HepG2 (cell line): ENCODE measurements around the gene CCDC174. TPM values are rescaled to one million over a fixed set of nuclear protein-coding genes. Genes with fewer than 3 reads are reported as not detected.

Source experiments
- CBFB ChIP-seq: sonication (generic); formaldehyde crosslinking; IDR thresholded peaks from 2 replicates; pipeline ENCODE4 v1.4.0; 2020; ENCODE audit warnings: missing genetic modification reagents
- FOXK2 ChIP-seq: fragments of 450-650 bp; IDR thresholded peaks from 2 replicates; pipeline ENCODE4 v1.6.1; 2016
- HDAC6 ChIP-seq: fragments of 200-600 bp; sonication (generic); IDR thresholded peaks from 2 replicates; pipeline ENCODE4 v1.7.0; 2017; ENCODE audit warnings: mild to moderate bottlenecking, antibody characterized with exemption, low read length, low read depth
- NFYB ChIP-seq: sonication (generic); formaldehyde crosslinking; IDR thresholded peaks from 2 replicates; pipeline ENCODE4 v1.4.0; 2020; ENCODE audit warnings: missing genetic modification reagents
- RBFOX2 ChIP-seq: fragments of 200-400 bp; formaldehyde crosslinking; IDR thresholded peaks from 2 replicates; pipeline ENCODE4 v1.6.1; 2017; ENCODE audit warnings: low read depth, mild to moderate bottlenecking, low read length
- ZNF33A ChIP-seq: sonication (generic); formaldehyde crosslinking; IDR thresholded peaks from 2 replicates; pipeline ENCODE4 v1.5.1; 2020; ENCODE audit warnings: missing genetic modification reagents, mild to moderate bottlenecking, moderate library complexity, borderline replicate concordance
- ZNF496 ChIP-seq: sonication (generic); formaldehyde crosslinking; IDR thresholded peaks from 2 replicates; pipeline ENCODE4 v1.8.1; 2023; ENCODE audit warnings: mild to moderate bottlenecking, moderate library complexity, missing genetic modification reagents; ENCODE audit not compliant: insufficient replicate concordance
- ZNF605 ChIP-seq: sonication (generic); formaldehyde crosslinking; IDR thresholded peaks from 2 replicates; pipeline ENCODE4 v1.8.0; 2022; ENCODE audit warnings: mild to moderate bottlenecking, missing genetic modification reagents
- ZNF75D ChIP-seq: sonication (generic); formaldehyde crosslinking; IDR thresholded peaks from 2 replicates; pipeline ENCODE4 v1.8.1; 2023; ENCODE audit warnings: missing genetic modification reagents, mild to moderate bottlenecking, borderline replicate concordance
- polyA plus RNA-seq, 8 experiments: library from polyadenylated mRNA; depleted of rRNA in 3 of 8; stranded (reverse) in 7 of 8; unstranded in 1 of 8; fragments of >200 nt; fragmentation: Illumina TruSeq in 4 of 8; extraction: Trizol in 4 of 8; gene quantifications; 2 replicates each; pipeline versions ENCODE4 v1.2.1 to v1.2.3, GENCODE V29; 2011 to 2016; ENCODE audit warnings: low read depth in 4 of 8, missing spikeins in 1 of 8, mixed read lengths in 1 of 8; ENCODE audit not compliant: insufficient read depth in 1 of 8
- total RNA-seq, 5 experiments: library from RNA; depleted of rRNA; stranded (reverse); fragments of >200 nt; fragmentation: Illumina TruSeq; extraction: Trizol; gene quantifications; 2 replicates each; pipeline ENCODE4 v1.2.3, GENCODE V29; 2016; ENCODE audit warnings: low read depth in 1 of 5
- TF ChIP-seq, protein P1 (sequence below): IDR thresholded peaks from 2 replicates; pipeline ENCODE4 v1.6.1; 2016; ENCODE audit warnings: missing compliant biosample characterization, missing genetic modification reagents, borderline replicate concordance
- TF ChIP-seq, protein P2 (sequence below): sonication (generic); formaldehyde crosslinking; IDR thresholded peaks from 2 replicates; pipeline ENCODE4 v1.8.1; 2023; ENCODE audit warnings: mild to moderate bottlenecking, missing genetic modification reagents
- TF ChIP-seq, protein P3 (sequence below): sonication (generic); formaldehyde crosslinking; IDR thresholded peaks from 2 replicates; pipeline ENCODE4 v1.8.1; 2023; ENCODE audit warnings: missing genetic modification reagents, inconsistent platforms, borderline replicate concordance
- TF ChIP-seq, protein P4 (sequence below): sonication (generic); formaldehyde crosslinking; IDR thresholded peaks from 2 replicates; pipeline ENCODE4 v1.5.1; 2020; ENCODE audit warnings: mild to moderate bottlenecking, missing genetic modification reagents, moderate library complexity
- TF ChIP-seq, protein P5 (sequence below): sonication (generic); formaldehyde crosslinking; IDR thresholded peaks from 2 replicates; pipeline ENCODE4 v1.4.0; 2020; ENCODE audit warnings: missing genetic modification reagents
- TF ChIP-seq, protein P6 (sequence below): sonication (generic); formaldehyde crosslinking; IDR thresholded peaks from 2 replicates; pipeline ENCODE4 v1.4.0; 2020; ENCODE audit warnings: missing genetic modification reagents, low read depth, mild to moderate bottlenecking, borderline replicate concordance

Gene CCDC174
- total and polyA plus RNA-seq, 2 of the 13 experiments (the other 11 are each of a cell fraction or from before 2014, with no cell fraction given) = 5.4 to 11.0 TPM

DNA sequence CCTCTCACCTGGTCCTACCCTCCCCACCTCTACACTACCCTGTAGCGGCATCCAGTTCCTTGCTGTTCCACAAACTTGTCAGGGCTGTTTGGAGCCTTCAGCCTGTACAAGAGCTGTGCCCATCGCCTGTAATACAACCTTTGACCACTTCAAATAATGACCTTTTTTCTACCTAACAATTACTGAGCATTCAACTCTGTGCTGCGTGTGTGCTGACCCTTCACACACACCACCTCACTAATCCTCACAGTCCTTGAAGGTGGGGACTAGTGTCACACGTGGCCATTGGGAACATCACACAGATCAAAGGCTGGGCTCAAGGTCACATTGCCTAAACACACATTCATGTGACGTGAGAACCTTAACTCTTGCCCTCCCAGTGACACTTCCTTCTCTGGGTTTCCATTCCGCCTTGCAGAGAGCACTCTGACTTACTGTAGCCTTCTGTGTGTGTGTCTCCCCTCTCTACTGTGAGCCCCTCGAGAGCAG is 26.5 kb downstream of the CCDC174 start (continued):
- TF ChIP-seq, protein P1, sequence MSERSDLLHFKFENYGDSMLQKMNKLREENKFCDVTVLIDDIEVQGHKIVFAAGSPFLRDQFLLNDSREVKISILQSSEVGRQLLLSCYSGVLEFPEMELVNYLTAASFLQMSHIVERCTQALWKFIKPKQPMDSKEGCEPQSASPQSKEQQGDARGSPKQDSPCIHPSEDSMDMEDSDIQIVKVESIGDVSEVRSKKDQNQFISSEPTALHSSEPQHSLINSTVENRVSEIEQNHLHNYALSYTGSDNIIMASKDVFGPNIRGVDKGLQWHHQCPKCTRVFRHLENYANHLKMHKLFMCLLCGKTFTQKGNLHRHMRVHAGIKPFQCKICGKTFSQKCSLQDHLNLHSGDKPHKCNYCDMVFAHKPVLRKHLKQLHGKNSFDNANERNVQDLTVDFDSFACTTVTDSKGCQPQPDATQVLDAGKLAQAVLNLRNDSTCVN (CRISPR knock-in tag) = peak; percentile 64; the same call in 1 of the 2 replicates
- no peak for TF ChIP-seq ZNF33A (CRISPR knock-in tag)
- TF ChIP-seq FOXK2 = peak; percentile 45; the same call in 1 of the 2 replicates
- 0 out of 2 replicates have a peak, but pooled peaks have one; percentile 14 for TF ChIP-seq NFYB (CRISPR knock-in tag)
- TF ChIP-seq ZNF75D (CRISPR knock-in tag) = no peak
- no peak for TF ChIP-seq RBFOX2
- peak; percentile 85; the same call in 1 of the 2 replicates for TF ChIP-seq CBFB
- TF ChIP-seq HDAC6 = no peak
- TF ChIP-seq ZNF496 (CRISPR knock-in tag) = no peak
- TF ChIP-seq ZNF605 (CRISPR knock-in tag) = peak; percentile 75
- TF ChIP-seq, protein P2, sequence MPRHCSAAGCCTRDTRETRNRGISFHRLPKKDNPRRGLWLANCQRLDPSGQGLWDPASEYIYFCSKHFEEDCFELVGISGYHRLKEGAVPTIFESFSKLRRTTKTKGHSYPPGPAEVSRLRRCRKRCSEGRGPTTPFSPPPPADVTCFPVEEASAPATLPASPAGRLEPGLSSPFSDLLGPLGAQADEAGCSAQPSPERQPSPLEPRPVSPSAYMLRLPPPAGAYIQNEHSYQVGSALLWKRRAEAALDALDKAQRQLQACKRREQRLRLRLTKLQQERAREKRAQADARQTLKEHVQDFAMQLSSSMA (CRISPR knock-in tag) = peak; percentile 90; the same call in 1 of the 2 replicates
- TF ChIP-seq, protein P3, sequence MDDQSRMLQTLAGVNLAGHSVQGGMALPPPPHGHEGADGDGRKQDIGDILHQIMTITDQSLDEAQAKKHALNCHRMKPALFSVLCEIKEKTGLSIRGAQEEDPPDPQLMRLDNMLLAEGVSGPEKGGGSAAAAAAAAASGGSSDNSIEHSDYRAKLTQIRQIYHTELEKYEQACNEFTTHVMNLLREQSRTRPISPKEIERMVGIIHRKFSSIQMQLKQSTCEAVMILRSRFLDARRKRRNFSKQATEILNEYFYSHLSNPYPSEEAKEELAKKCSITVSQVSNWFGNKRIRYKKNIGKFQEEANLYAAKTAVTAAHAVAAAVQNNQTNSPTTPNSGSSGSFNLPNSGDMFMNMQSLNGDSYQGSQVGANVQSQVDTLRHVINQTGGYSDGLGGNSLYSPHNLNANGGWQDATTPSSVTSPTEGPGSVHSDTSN (CRISPR knock-in tag) = no peak
- TF ChIP-seq, protein P4, sequence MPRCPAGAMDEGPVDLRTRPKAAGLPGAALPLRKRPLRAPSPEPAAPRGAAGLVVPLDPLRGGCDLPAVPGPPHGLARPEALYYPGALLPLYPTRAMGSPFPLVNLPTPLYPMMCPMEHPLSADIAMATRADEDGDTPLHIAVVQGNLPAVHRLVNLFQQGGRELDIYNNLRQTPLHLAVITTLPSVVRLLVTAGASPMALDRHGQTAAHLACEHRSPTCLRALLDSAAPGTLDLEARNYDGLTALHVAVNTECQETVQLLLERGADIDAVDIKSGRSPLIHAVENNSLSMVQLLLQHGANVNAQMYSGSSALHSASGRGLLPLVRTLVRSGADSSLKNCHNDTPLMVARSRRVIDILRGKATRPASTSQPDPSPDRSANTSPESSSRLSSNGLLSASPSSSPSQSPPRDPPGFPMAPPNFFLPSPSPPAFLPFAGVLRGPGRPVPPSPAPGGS (CRISPR knock-in tag) = peak; percentile 63; the same call in 1 of the 2 replicates
- TF ChIP-seq, protein P5, sequence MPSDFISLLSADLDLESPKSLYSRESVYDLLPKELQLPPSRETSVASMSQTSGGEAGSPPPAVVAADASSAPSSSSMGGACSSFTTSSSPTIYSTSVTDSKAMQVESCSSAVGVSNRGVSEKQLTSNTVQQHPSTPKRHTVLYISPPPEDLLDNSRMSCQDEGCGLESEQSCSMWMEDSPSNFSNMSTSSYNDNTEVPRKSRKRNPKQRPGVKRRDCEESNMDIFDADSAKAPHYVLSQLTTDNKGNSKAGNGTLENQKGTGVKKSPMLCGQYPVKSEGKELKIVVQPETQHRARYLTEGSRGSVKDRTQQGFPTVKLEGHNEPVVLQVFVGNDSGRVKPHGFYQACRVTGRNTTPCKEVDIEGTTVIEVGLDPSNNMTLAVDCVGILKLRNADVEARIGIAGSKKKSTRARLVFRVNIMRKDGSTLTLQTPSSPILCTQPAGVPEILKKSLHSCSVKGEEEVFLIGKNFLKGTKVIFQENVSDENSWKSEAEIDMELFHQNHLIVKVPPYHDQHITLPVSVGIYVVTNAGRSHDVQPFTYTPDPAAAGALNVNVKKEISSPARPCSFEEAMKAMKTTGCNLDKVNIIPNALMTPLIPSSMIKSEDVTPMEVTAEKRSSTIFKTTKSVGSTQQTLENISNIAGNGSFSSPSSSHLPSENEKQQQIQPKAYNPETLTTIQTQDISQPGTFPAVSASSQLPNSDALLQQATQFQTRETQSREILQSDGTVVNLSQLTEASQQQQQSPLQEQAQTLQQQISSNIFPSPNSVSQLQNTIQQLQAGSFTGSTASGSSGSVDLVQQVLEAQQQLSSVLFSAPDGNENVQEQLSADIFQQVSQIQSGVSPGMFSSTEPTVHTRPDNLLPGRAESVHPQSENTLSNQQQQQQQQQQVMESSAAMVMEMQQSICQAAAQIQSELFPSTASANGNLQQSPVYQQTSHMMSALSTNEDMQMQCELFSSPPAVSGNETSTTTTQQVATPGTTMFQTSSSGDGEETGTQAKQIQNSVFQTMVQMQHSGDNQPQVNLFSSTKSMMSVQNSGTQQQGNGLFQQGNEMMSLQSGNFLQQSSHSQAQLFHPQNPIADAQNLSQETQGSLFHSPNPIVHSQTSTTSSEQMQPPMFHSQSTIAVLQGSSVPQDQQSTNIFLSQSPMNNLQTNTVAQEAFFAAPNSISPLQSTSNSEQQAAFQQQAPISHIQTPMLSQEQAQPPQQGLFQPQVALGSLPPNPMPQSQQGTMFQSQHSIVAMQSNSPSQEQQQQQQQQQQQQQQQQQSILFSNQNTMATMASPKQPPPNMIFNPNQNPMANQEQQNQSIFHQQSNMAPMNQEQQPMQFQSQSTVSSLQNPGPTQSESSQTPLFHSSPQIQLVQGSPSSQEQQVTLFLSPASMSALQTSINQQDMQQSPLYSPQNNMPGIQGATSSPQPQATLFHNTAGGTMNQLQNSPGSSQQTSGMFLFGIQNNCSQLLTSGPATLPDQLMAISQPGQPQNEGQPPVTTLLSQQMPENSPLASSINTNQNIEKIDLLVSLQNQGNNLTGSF = no peak
- TF ChIP-seq, protein P6, sequence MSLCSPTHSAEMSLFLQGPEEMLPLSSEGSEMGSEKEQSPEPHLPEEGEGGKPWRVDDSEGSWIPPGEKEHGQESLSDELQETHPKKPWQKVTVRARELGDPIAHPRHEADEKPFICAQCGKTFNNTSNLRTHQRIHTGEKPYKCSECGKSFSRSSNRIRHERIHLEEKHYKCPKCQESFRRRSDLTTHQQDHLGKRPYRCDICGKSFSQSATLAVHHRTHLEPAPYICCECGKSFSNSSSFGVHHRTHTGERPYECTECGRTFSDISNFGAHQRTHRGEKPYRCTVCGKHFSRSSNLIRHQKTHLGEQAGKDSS (CRISPR knock-in tag) = peak; percentile 25; the same call in 1 of the 2 replicates
